PC-3 (cell line): ENCODE results near the gene ZXDC.

Experiments used
- EZH2 ChIP-seq: fragments of 300-600 bp; sonication (generic); IDR thresholded peaks from one replicate; pipeline ENCODE4 v1.6.1; 2017; ENCODE audit warnings: antibody characterized with exemption, mild to moderate bottlenecking, low read length; ENCODE audit not compliant: unreplicated experiment
- EZH2phosphoT487 ChIP-seq: fragments of 300-600 bp; sonication (generic); IDR thresholded peaks from 2 replicates; pipeline ENCODE4 v1.6.1; 2018; ENCODE audit warnings: mild to moderate bottlenecking, antibody characterized with exemption, low read length, borderline replicate concordance
- TF ChIP-seq, protein P1 (sequence below): fragments of 300-600 bp; sonication (generic); conservative IDR thresholded peaks from 2 replicates; pipeline ENCODE4 v1.5.1; 2017; ENCODE audit warnings: antibody characterized with exemption, low read depth, mild to moderate bottlenecking, low read length

- TF ChIP-seq, protein P1, sequence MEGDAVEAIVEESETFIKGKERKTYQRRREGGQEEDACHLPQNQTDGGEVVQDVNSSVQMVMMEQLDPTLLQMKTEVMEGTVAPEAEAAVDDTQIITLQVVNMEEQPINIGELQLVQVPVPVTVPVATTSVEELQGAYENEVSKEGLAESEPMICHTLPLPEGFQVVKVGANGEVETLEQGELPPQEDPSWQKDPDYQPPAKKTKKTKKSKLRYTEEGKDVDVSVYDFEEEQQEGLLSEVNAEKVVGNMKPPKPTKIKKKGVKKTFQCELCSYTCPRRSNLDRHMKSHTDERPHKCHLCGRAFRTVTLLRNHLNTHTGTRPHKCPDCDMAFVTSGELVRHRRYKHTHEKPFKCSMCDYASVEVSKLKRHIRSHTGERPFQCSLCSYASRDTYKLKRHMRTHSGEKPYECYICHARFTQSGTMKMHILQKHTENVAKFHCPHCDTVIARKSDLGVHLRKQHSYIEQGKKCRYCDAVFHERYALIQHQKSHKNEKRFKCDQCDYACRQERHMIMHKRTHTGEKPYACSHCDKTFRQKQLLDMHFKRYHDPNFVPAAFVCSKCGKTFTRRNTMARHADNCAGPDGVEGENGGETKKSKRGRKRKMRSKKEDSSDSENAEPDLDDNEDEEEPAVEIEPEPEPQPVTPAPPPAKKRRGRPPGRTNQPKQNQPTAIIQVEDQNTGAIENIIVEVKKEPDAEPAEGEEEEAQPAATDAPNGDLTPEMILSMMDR: no peak
- TF ChIP-seq EZH2 (no peak), EZH2phosphoT487 (no peak)
These were observed 18.8 kb downstream of the ZXDC start for GRCh38 chr3:126456766-126457388.
